Measurements from ENCODE around the gene RNF130. TPM values are rescaled to one million over a fixed set of nuclear protein-coding genes. Genes with fewer than 3 reads are reported as not detected.

The RNF130 gene
- total and polyA plus RNA-seq, 2 donors from 2014 or later = 73.9 to 88.1 TPM

- intact Hi-C loops (cut with DNase I) = no loop called here
- no peak for FAIRE-seq
- DNase-seq = no peak
Observed at GRCh38 chr5:179919487-179920060, 152.0 kb downstream of the RNF130 start.

GRCh38 chr5:179918742-179919486 is 152.6 kb downstream of the RNF130 start:
- TF ChIP-seq CTCF (IDR thresholded peaks at IDR 0.05; ENCODE audit: borderline replicate concordance, extremely low read depth, insufficient read depth) = no peak
- no peaks in the 10 kb centered on the region for H3K27me3 ChIP-seq (ENCODE audit: control insufficient read depth, insufficient read depth, low read length)
- FAIRE-seq (no peak), DNase-seq (no peak)
- no peaks in the 10 kb centered on the region for H3K4me1 ChIP-seq (ENCODE audit: control insufficient read depth in 2 of 3, insufficient read depth in 2 of 3, low read depth in 1 of 3, low read length in 3 of 3)
- H3K36me3 ChIP-seq (ENCODE audit: control insufficient read depth in 2 of 3, insufficient read depth in 3 of 3, low read length in 3 of 3) = no peaks in the 10 kb centered on the region
- no peak overlapping the region for H3K4me3 ChIP-seq (ENCODE audit: low read length in 3 of 3)
- H3K27ac ChIP-seq (ENCODE audit: low read depth in 2 of 2, low read length in 2 of 2) = no peak overlapping the region
- H3K9ac ChIP-seq (ENCODE audit: low read length in 3 of 3) = no peak overlapping the region
- no peaks in the 10 kb centered on the region for H3K9me3 ChIP-seq (ENCODE audit: control insufficient read depth in 2 of 3, insufficient read depth in 1 of 3, low read length in 3 of 3)
- intact Hi-C loops (cut with DNase I) = no loop called here

More at GRCh38 chr5:179919487-179920060, 152.0 kb downstream of the RNF130 start:
- Histone ChIP-seq H3K4me1 (ENCODE audit: control insufficient read depth in 2 of 3, insufficient read depth in 2 of 3, low read depth in 1 of 3, low read length in 3 of 3) (no peaks in the 10 kb centered on the region), H3K27ac (ENCODE audit: low read depth in 2 of 2, low read length in 2 of 2) (no peak overlapping the region), H3K9ac (ENCODE audit: low read length in 3 of 3) (no peak overlapping the region), H3K27me3 (ENCODE audit: control insufficient read depth, insufficient read depth, low read length) (no peaks in the 10 kb centered on the region), H3K36me3 (ENCODE audit: control insufficient read depth in 2 of 3, insufficient read depth in 3 of 3, low read length in 3 of 3) (no peaks in the 10 kb centered on the region), H3K4me3 (ENCODE audit: low read length in 3 of 3) (no peak overlapping the region), H3K9me3 (ENCODE audit: control insufficient read depth in 2 of 3, insufficient read depth in 1 of 3, low read length in 3 of 3) (no peaks in the 10 kb centered on the region)
- TF ChIP-seq CTCF (IDR thresholded peaks at IDR 0.05; ENCODE audit: borderline replicate concordance, extremely low read depth, insufficient read depth) = no peak

- no peak for FAIRE-seq
- no peak overlapping the region for H3K4me3 ChIP-seq (ENCODE audit: low read length in 3 of 3)
- H3K9me3 ChIP-seq (ENCODE audit: control insufficient read depth in 2 of 3, insufficient read depth in 1 of 3, low read length in 3 of 3) = no peaks in the 10 kb centered on the region
- no peak for TF ChIP-seq CTCF (IDR thresholded peaks at IDR 0.05; ENCODE audit: borderline replicate concordance, extremely low read depth, insufficient read depth)
- H3K4me1 ChIP-seq (ENCODE audit: control insufficient read depth in 2 of 3, insufficient read depth in 2 of 3, low read depth in 1 of 3, low read length in 3 of 3) = no peaks in the 10 kb centered on the region
- intact Hi-C loops (cut with DNase I) = no loop called here
- H3K27me3 ChIP-seq (ENCODE audit: control insufficient read depth, insufficient read depth, low read length) = no peaks in the 10 kb centered on the region
- H3K27ac ChIP-seq (ENCODE audit: low read depth in 2 of 2, low read length in 2 of 2) = no peak overlapping the region
- no peak for DNase-seq
- no peaks in the 10 kb centered on the region for H3K36me3 ChIP-seq (ENCODE audit: control insufficient read depth in 2 of 3, insufficient read depth in 3 of 3, low read length in 3 of 3)
- no peak overlapping the region for H3K9ac ChIP-seq (ENCODE audit: low read length in 3 of 3)
Observed at GRCh38 chr5:179916523-179916922, 155.0 kb downstream of the RNF130 start.
